ENCODE measurements around the gene ACSS1.

Gene ACSS1

GRCh38 chr20:24994186-24994465 is 63.8 kb downstream of the ACSS1 start:
- no peak for DNase-seq (ENCODE audit: low read depth, low spot score)

GRCh38 chr20:24993337-24994185 is 64.4 kb downstream of the ACSS1 start:
- DNase-seq (ENCODE audit: low read depth, low spot score) = no peak

GRCh38 chr20:24992487-24993205 is 65.3 kb downstream of the ACSS1 start, which contains the start of gene APMAP:
Gene APMAP, minus strand, starts transcription at chr20:24992751. Its CDS starts 63 bp downstream, at chr20:24992688.
- DNase-seq (ENCODE audit: low read depth, low spot score) = peak; percentile 96

GRCh38 chr20:24991897-24992486 is 65.9 kb downstream of the ACSS1 start:
- no peak for DNase-seq (ENCODE audit: low read depth, low spot score)

GRCh38 chr20:24990810-24991252 is 67.1 kb downstream of the ACSS1 start:
- no peak for DNase-seq (ENCODE audit: low read depth, low spot score)

GRCh38 chr20:24989162-24989561 is 68.8 kb downstream of the ACSS1 start:
- no peak for DNase-seq (ENCODE audit: low read depth, low spot score)

GRCh38 chr20:24987873-24988835 is 69.8 kb downstream of the ACSS1 start:
- DNase-seq (ENCODE audit: low read depth, low spot score) = no peak

GRCh38 chr20:24987244-24987643 is 70.7 kb downstream of the ACSS1 start:
- DNase-seq (ENCODE audit: low read depth, low spot score) = no peak

GRCh38 chr20:24986436-24987015 is 71.4 kb downstream of the ACSS1 start:
- DNase-seq (ENCODE audit: low read depth, low spot score) = no peak

GRCh38 chr20:24985802-24986201 is 72.1 kb downstream of the ACSS1 start:
- DNase-seq (ENCODE audit: low read depth, low spot score) = no peak

- DNase-seq (ENCODE audit: low read depth, low spot score) = no peak
These were observed 72.8 kb downstream of the ACSS1 start for GRCh38 chr20:24984961-24985640.

GRCh38 chr20:24983896-24984295 is 74.0 kb downstream of the ACSS1 start:
- no peak for DNase-seq (ENCODE audit: low read depth, low spot score)

- no peak for DNase-seq (ENCODE audit: low read depth, low spot score)
These were observed 76.1 kb downstream of the ACSS1 start for GRCh38 chr20:24981790-24982189.

- DNase-seq (ENCODE audit: low read depth, low spot score) = no peak
These were observed 76.7 kb downstream of the ACSS1 start for GRCh38 chr20:24981282-24981681.

- DNase-seq (ENCODE audit: low read depth, low spot score) = no peak
These were observed 77.5 kb downstream of the ACSS1 start for GRCh38 chr20:24980291-24981053.

- DNase-seq (ENCODE audit: low read depth, low spot score) = no peak
These were observed 78.6 kb downstream of the ACSS1 start for GRCh38 chr20:24979036-24979960.

GRCh38 chr20:24978513-24978912 is 79.4 kb downstream of the ACSS1 start:
- no peak for DNase-seq (ENCODE audit: low read depth, low spot score)

- DNase-seq (ENCODE audit: low read depth, low spot score) = no peak
These were observed 80.1 kb downstream of the ACSS1 start for GRCh38 chr20:24977797-24978196.

- no peak for DNase-seq (ENCODE audit: low read depth, low spot score)
These were observed 80.6 kb downstream of the ACSS1 start for GRCh38 chr20:24977336-24977735.

All from activated naive CD8-positive, alpha-beta T cell treated with anti-CD3 and anti-CD28 coated beads, Interleukin-2, amount 50 U/mL, for 16 hours (primary cell).